H1 (cell line): ENCODE results near the gene PRR23E. TPM values are rescaled to one million over a fixed set of nuclear protein-coding genes. Genes with fewer than 3 reads are reported as not detected.
A peak's percentile ranks its signal among the peaks of the same experiment; 100 is the strongest.

Source experiments
- CTCF ChIA-PET: fragments of 300-600 bp; sonication (Branson Sonifier 250); formaldehyde crosslinking; loops from one replicate; lab custom pipeline; 2021; ENCODE audit not compliant: partially characterized antibody; lab: Charles Lee
- POLR2A ChIA-PET: fragments of 300-600 bp; sonication (Branson Sonifier 250); formaldehyde crosslinking; loops from one replicate; lab custom pipeline; 2021; ENCODE audit warnings: inconsistent platforms; ENCODE audit not compliant: partially characterized antibody; lab: Charles Lee
- DNase-seq, 2 experiments: peaks; one replicate each; pipeline versions ENCODE4 v3.0.0 to v3.0.0-alpha.2; 2010 to 2022; ENCODE audit warnings: low spot score in 2 of 2, low read depth in 1 of 2, mixed read lengths in 1 of 2
- FAIRE-seq: peaks from 2 replicates; lab custom pipeline; 2011; peaks lifted over from hg19 to GRCh38; lab: Jason Lieb, UNC
- H2AFZ ChIP-seq: 2 replicates; pipeline ENCODE4 v1.8.1; 2012; ENCODE audit warnings: low read length, inconsistent platforms
- H2AK5ac ChIP-seq: 2 replicates; pipeline ENCODE4 v1.6.1; 2013; ENCODE audit warnings: low read depth, low read length
- H2BK120ac ChIP-seq: replicated peaks from 2 replicates; pipeline ENCODE3; 2013; ENCODE audit warnings: low read depth, low read length, inconsistent platforms
- H2BK12ac ChIP-seq: 2 replicates; pipeline ENCODE4 v1.6.1; 2013; ENCODE audit warnings: low read depth, low read length
- H2BK15ac ChIP-seq: 2 replicates; pipeline ENCODE4 v1.6.1; 2013; ENCODE audit warnings: low read length
- H2BK20ac ChIP-seq: 2 replicates; pipeline ENCODE4 v1.6.1; 2013; ENCODE audit warnings: low read length
- H2BK5ac ChIP-seq: 2 replicates; pipeline ENCODE4 v1.6.1; 2013; ENCODE audit warnings: low read depth, low read length
- H3K14ac ChIP-seq: 2 replicates; pipeline ENCODE4 v1.6.1; 2013; ENCODE audit warnings: inconsistent platforms; ENCODE audit not compliant: insufficient read length
- H3K18ac ChIP-seq: 2 replicates; pipeline ENCODE4 v1.6.1; 2013; ENCODE audit warnings: low read length; ENCODE audit errors: extremely low read depth
- H3K23ac ChIP-seq: 2 replicates; pipeline ENCODE4 v1.6.1; 2013; ENCODE audit warnings: inconsistent platforms; ENCODE audit not compliant: insufficient read length
- H3K23me2 ChIP-seq: 2 replicates; pipeline ENCODE4 v1.6.1; 2013; ENCODE audit warnings: low read depth, low read length
- H3K27ac ChIP-seq: 2 replicates; pipeline ENCODE4 v1.6.1; 2011; ENCODE audit warnings: low read depth, low read length, inconsistent platforms
- H3K27me3 ChIP-seq, 4 experiments: replicated peaks in 1 of 4; 1 replicate in 1 of 4; 2 replicates in 3 of 4; pipeline versions ENCODE4 v1.6.1 to v1.8.1; 2011 to 2013; ENCODE audit warnings: low read length in 3 of 4, mild to moderate bottlenecking in 3 of 4, inconsistent platforms in 2 of 4, mixed read lengths in 2 of 4, moderate library complexity in 1 of 4; ENCODE audit not compliant: control insufficient read depth in 3 of 4, insufficient read depth in 3 of 4; ENCODE audit errors: extremely low read depth in 1 of 4
- H3K36me3 ChIP-seq, 4 experiments: 2 replicates each; pipeline versions ENCODE4 v1.6.1 to v1.8.1; 2011 to 2013; ENCODE audit warnings: mild to moderate bottlenecking in 4 of 4, low read length in 3 of 4, moderate library complexity in 2 of 4, control low read depth in 1 of 4, inconsistent platforms in 1 of 4; ENCODE audit not compliant: insufficient read depth in 4 of 4, control insufficient read depth in 2 of 4
- H3K4ac ChIP-seq: replicated peaks from 2 replicates; pipeline ENCODE3; 2013; ENCODE audit warnings: low read length, low read depth, mixed read lengths, inconsistent platforms; ENCODE audit not compliant: insufficient read length
- H3K4me1 ChIP-seq, 4 experiments: replicated peaks in 1 of 4; 1 replicate in 1 of 4; 2 replicates in 3 of 4; pipeline versions ENCODE4 v1.6.1 to v1.8.1; 2011 to 2013; ENCODE audit warnings: low read length in 3 of 4, inconsistent platforms in 2 of 4, mixed read lengths in 1 of 4; ENCODE audit not compliant: insufficient read depth in 4 of 4, control insufficient read depth in 3 of 4
- H3K4me2 ChIP-seq, 2 experiments: 2 replicates each; pipeline versions ENCODE4 v1.6.1 to v1.8.1; 2011 to 2013; ENCODE audit warnings: low read depth in 2 of 2, low read length in 2 of 2, control low read depth in 1 of 2, inconsistent platforms in 1 of 2, mild to moderate bottlenecking in 1 of 2; ENCODE audit not compliant: insufficient read depth in 1 of 2
- H3K4me3 ChIP-seq, 4 experiments: fragments of 200-600, 300-600 bp in 1 of 4; sonication (generic), shearing (Covaris generic), sonication (Bioruptor Twin) in 1 of 4; 2 replicates each; pipeline versions ENCODE4 v1.5.1 to v1.8.1; 2011 to 2016; ENCODE audit warnings: low read length in 4 of 4, low read depth in 3 of 4, control low read depth in 2 of 4, inconsistent platforms in 2 of 4, mild to moderate bottlenecking in 2 of 4, mixed read lengths in 1 of 4, moderate library complexity in 1 of 4; ENCODE audit not compliant: insufficient read depth in 2 of 4; ENCODE audit errors: extremely low read depth in 1 of 4
- H3K56ac ChIP-seq: replicated peaks from 2 replicates; pipeline ENCODE3; 2013; ENCODE audit warnings: low read depth, mild to moderate bottlenecking, mixed read lengths, low read length, inconsistent platforms; ENCODE audit not compliant: insufficient read length
- H3K79me1 ChIP-seq: 2 replicates; pipeline ENCODE4 v1.6.1; 2013; ENCODE audit warnings: low read depth, low read length, control low read depth
- H3K79me2 ChIP-seq, 2 experiments: 2 replicates each; pipeline versions ENCODE4 v1.6.1 to v1.8.1; 2012 to 2013; ENCODE audit warnings: low read length in 2 of 2, mild to moderate bottlenecking in 2 of 2, inconsistent platforms in 1 of 2; ENCODE audit not compliant: insufficient read depth in 2 of 2, control insufficient read depth in 1 of 2
- H3K9ac ChIP-seq, 4 experiments: replicated peaks in 1 of 4; 1 replicate in 1 of 4; 2 replicates in 3 of 4; pipeline versions ENCODE4 v1.6.1 to v1.8.1; 2011 to 2013; ENCODE audit warnings: low read depth in 3 of 4, low read length in 3 of 4, control low read depth in 2 of 4, mild to moderate bottlenecking in 2 of 4, moderate library complexity in 2 of 4, inconsistent platforms in 1 of 4; ENCODE audit errors: extremely low read depth in 1 of 4
- H3K9me3 ChIP-seq, 2 experiments: 2 replicates each; pipeline versions ENCODE4 v1.6.1 to v1.8.1; 2012 to 2013; ENCODE audit warnings: mild to moderate bottlenecking in 2 of 2, moderate library complexity in 2 of 2, control low read depth in 1 of 2, inconsistent platforms in 1 of 2, low read depth in 1 of 2, low read length in 1 of 2, mixed read lengths in 1 of 2; ENCODE audit not compliant: insufficient read depth in 2 of 2
- H4K20me1 ChIP-seq, 2 experiments: replicated peaks in 1 of 2; 2 replicates each; pipeline versions ENCODE3 to v1.8.1; 2011 to 2013; ENCODE audit warnings: inconsistent platforms in 2 of 2, low read length in 2 of 2, mild to moderate bottlenecking in 1 of 2; ENCODE audit not compliant: insufficient read depth in 2 of 2, control insufficient read depth in 1 of 2
- H4K5ac ChIP-seq: 2 replicates; pipeline ENCODE4 v1.6.1; 2013; ENCODE audit warnings: low read length, low read depth, mixed read lengths, inconsistent platforms; ENCODE audit not compliant: insufficient read length
- H4K8ac ChIP-seq: 2 replicates; pipeline ENCODE4 v1.8.0; 2013; ENCODE audit warnings: mild to moderate bottlenecking, moderate library complexity, low read length, inconsistent platforms; ENCODE audit not compliant: insufficient read depth; ENCODE audit errors: extremely low read depth
- H4K91ac ChIP-seq: replicated peaks from 2 replicates; pipeline ENCODE3; 2013; ENCODE audit warnings: low read length, mixed read lengths, inconsistent platforms; ENCODE audit not compliant: insufficient read length
- CREB1 ChIP-seq: IDR thresholded peaks from 2 replicates; pipeline ENCODE4 v1.6.1; 2012; ENCODE audit warnings: inconsistent platforms
- JUND ChIP-seq: IDR thresholded peaks from 2 replicates; pipeline ENCODE4 v1.6.1; 2011; ENCODE audit warnings: mild to moderate bottlenecking, improper control_type of control experiment, low read length
- WGBS, 2 experiments: shearing (Covaris generic) in 1 of 2; methylation state at CpG; one replicate each; pipeline versions ENCODE4 v1.1.6 to v1.1.7; 2013 to 2015; ENCODE audit warnings: low lambda C conversion rate in 2 of 2, mixed read lengths in 2 of 2, inconsistent platforms in 1 of 2, low coverage in 1 of 2, missing lambda C conversion rate in 1 of 2; ENCODE audit not compliant: insufficient replicate concordance in 2 of 2, insufficient coverage in 1 of 2, insufficient read length in 1 of 2; ENCODE audit errors: extremely low coverage in 1 of 2, missing lambda C conversion rate in 1 of 2; 5-methylcytosine and 5-hydroxymethylcytosine counted together
- polyA plus RNA-seq, 7 experiments: library from polyadenylated mRNA; depleted of rRNA in 3 of 7; stranded (reverse) in 5 of 7; unstranded in 2 of 7; fragments of >200 nt in 5 of 7; fragments of 200-250 nt in 2 of 7; gene quantifications; 1 replicate in 5 of 7; 2 replicates in 1 of 7; 4 replicates in 1 of 7; pipeline versions ENCODE4 v1.2.1 to v1.2.3, GENCODE V29; 2011 to 2013; ENCODE audit warnings: missing spikeins in 2 of 7, mixed read lengths in 2 of 7
- total RNA-seq: library from RNA; stranded (reverse); fragmentation: NEBNext Ultra II Directional; extraction: Animal tissue kit (Norgen Biotek cat#: 25700); gene quantifications from 2 replicates; pipeline ENCODE4 v1.2.1, GENCODE V29; 2021

Gene PRR23E
- total and polyA plus RNA-seq, 2 of the 8 experiments (the other 6 are each of a cell fraction or from before 2014, with no cell fraction given), result not detected

- H3K9ac ChIP-seq, result no peak overlapping the region
These were observed 20.0 kb upstream of the PRR23E start for GRCh38 chr3:127172781-127173515.

More at GRCh38 chr3:127172781-127173515, 20.0 kb upstream of the PRR23E start:
- no peak overlapping the region for H3K18ac ChIP-seq
- H2BK20ac ChIP-seq, result no peak overlapping the region
- no peak overlapping the region for H3K4me2 ChIP-seq
- ChIA-PET CTCF (interaction anchor here (1.3 to 2.1 kb wide), 3 partner anchors 10 to 14 kb away, joined by 4 to 9 read pairs (median 5); no protein-coding TSS in a partner anchor), POLR2A (no interaction called here)
- H2AK5ac ChIP-seq, result no peak overlapping the region
- no peak overlapping the region for H3K4me3 ChIP-seq
- no peak overlapping the region for H3K23ac ChIP-seq
- no peaks in the 10 kb centered on the region; a peak in 1 of 7 replicates for H3K27me3 ChIP-seq
- FAIRE-seq (no peak), DNase-seq (peak in 1 of 2 experiments; percentile 46)
- no peak overlapping the region for H2BK5ac ChIP-seq
- H4K8ac ChIP-seq, result no peak overlapping the region
- no peaks in the 10 kb centered on the region for H3K9me3 ChIP-seq
- no peak overlapping the region for H3K56ac ChIP-seq
- no peak overlapping the region for H3K4ac ChIP-seq
- H3K27ac ChIP-seq, result no peak overlapping the region
- no peaks in the 10 kb centered on the region for H3K79me2 ChIP-seq
- H3K14ac ChIP-seq, result no peak overlapping the region
- no peaks in the 10 kb centered on the region for H3K36me3 ChIP-seq
- no peaks in the 10 kb centered on the region for H3K23me2 ChIP-seq
- H4K20me1 ChIP-seq, result peaks cover 0 to 2% of the 10 kb centered on the region in 2 experiments
- WGBS, 2 experiments, result 80% methylated on average over 19 of the region's 22 CpGs; no CpG with 5 or more reads in 1 of the 2 experiments
- TF ChIP-seq JUND, result peak; percentile 73
- TF ChIP-seq CREB1, result no peak
- H4K91ac ChIP-seq, result no peak overlapping the region
- no peaks in the 10 kb centered on the region for H3K79me1 ChIP-seq
- no peak overlapping the region for H2BK120ac ChIP-seq
- no peak overlapping the region for H4K5ac ChIP-seq
- H3K4me1 ChIP-seq, result peaks cover 0 to 3% (median 1%) of the 10 kb centered on the region in 4 experiments; a peak in 2 of 7 replicates
- peak overlapping the region; percentile 75; the same call in 1 of the 2 replicates for H2BK12ac ChIP-seq
- no peak overlapping the region for H2AFZ ChIP-seq
- H2BK15ac ChIP-seq, result 0 out of 2 replicates have a peak overlapping the region, but pooled peaks have one; percentile 81
